A549 (cell line): ENCODE measurements around the gene FARP2.

Experiments
- CTCF ChIP-seq: fragments of >200 bp; sonication (Bioruptor Twin); formaldehyde crosslinking; IDR thresholded peaks from 3 replicates; pipeline ENCODE4 v1.5.1; 2016
- ELK1 ChIP-seq: fragments of 150-350 bp; IDR thresholded peaks from 2 replicates; pipeline ENCODE4 v1.6.1; 2014; ENCODE audit warnings: low read depth, mild to moderate bottlenecking, low read length
- EP300 ChIP-seq, 2 experiments: fragments of >200 bp; sonication (Bioruptor Twin); formaldehyde crosslinking; IDR thresholded peaks; 2 replicates in 1 of 2; 3 replicates in 1 of 2; pipeline ENCODE4 v1.6.1; 2016 to 2017
- GATA3 ChIP-seq: IDR thresholded peaks from 2 replicates; pipeline ENCODE4 v1.6.1; 2012; ENCODE audit warnings: borderline replicate concordance
- MAZ ChIP-seq: fragments of 150-350 bp; IDR thresholded peaks from 2 replicates; pipeline ENCODE4 v1.6.1; 2014; ENCODE audit warnings: antibody characterized with exemption, low read depth, low read length, borderline replicate concordance
- NPAS2 ChIP-seq: fragments of 250-450 bp; sonication (Bioruptor Pico); IDR thresholded peaks from 2 replicates; pipeline ENCODE4 v1.8.0; 2022; ENCODE audit warnings: mild to moderate bottlenecking, moderate library complexity, borderline replicate concordance
- POLR2A ChIP-seq: IDR thresholded peaks from 2 replicates; pipeline ENCODE4 v1.6.1; 2012; ENCODE audit warnings: mild to moderate bottlenecking, low read length
- RAD21 ChIP-seq, 2 experiments: fragments of >200 bp in 1 of 2; sonication (Bioruptor Twin) in 1 of 2; formaldehyde crosslinking in 1 of 2; IDR thresholded peaks in 1 of 2; conservative IDR thresholded peaks in 1 of 2; 2 replicates in 1 of 2; 3 replicates in 1 of 2; pipeline ENCODE4 v1.6.1; 2012 to 2018; ENCODE audit warnings: inconsistent platforms in 1 of 2
- RFX5 ChIP-seq: fragments of 450-650 bp; IDR thresholded peaks from 2 replicates; pipeline ENCODE4 v1.7.1; 2014; ENCODE audit warnings: antibody characterized with exemption, mild to moderate bottlenecking, moderate library complexity
- RNF2 ChIP-seq: fragments of 200-600 bp; sonication (generic); IDR thresholded peaks from 2 replicates; pipeline ENCODE4 v1.6.1; 2016; ENCODE audit warnings: low read depth, mild to moderate bottlenecking, antibody characterized with exemption, moderate library complexity, borderline replicate concordance
- USF2 ChIP-seq: fragments of 450-650 bp; IDR thresholded peaks from 2 replicates; pipeline ENCODE4 v1.6.1; 2014; ENCODE audit warnings: antibody characterized with exemption
- ZNF302 ChIP-seq: fragments of 250-450 bp; sonication (Bioruptor Pico); IDR thresholded peaks from 2 replicates; pipeline ENCODE4 v1.9.0; 2021; ENCODE audit warnings: inconsistent platforms, mild to moderate bottlenecking, moderate library complexity

- TF ChIP-seq ELK1 = no peak
- TF ChIP-seq CTCF = no peak
- no peak for TF ChIP-seq GATA3
- TF ChIP-seq RFX5 = no peak
- no peak for TF ChIP-seq POLR2A
- TF ChIP-seq ZNF302 (CRISPR knock-in tag) = no peak
- TF ChIP-seq MAZ = no peak
- no peak for TF ChIP-seq RAD21 (conservative IDR thresholded peaks at IDR 0.05 in 1 of 2, IDR thresholded peaks at IDR 0.05 in 1 of 2)
- no peak for TF ChIP-seq NPAS2 (CRISPR knock-in tag)
- no peak for TF ChIP-seq EP300 (IDR thresholded peaks at IDR 0.05)
- no peak for TF ChIP-seq USF2
- no peak for TF ChIP-seq RNF2
These were observed 113.7 kb downstream of the FARP2 start for GRCh38 chr2:241469746-241470145.
